ENCODE data around the gene PTMS. TPM values are rescaled to one million over a fixed set of nuclear protein-coding genes. Genes with fewer than 3 reads are reported as not detected.

PTMS gene
- total RNA-seq, 1 experiment from 2014 or later = 633 TPM

GRCh38 chr12:6751767-6752166 is 14.4 kb upstream of the PTMS start:
- peak overlapping the region; percentile 77 for H3K4me3 ChIP-seq
- CTCF ChIA-PET = interaction anchor here (0.6 to 3.6 kb wide), 6 partner anchors 15 to 237 kb away, joined by 3 to 83 read pairs (median 10); partner anchors contain the start of genes COPS7A, LAG3 and PTMS

GRCh38 chr12:6752167-6752920 is 13.8 kb upstream of the PTMS start:
- Histone ChIP-seq H3K9me3 (ENCODE audit: insufficient read depth, low read depth) (no peaks in the 10 kb centered on the region), H3K4me1 (replicated peaks; ENCODE audit: insufficient read depth) (peaks cover 16% of the 10 kb centered on the region), H3K4me2 (peak overlapping the region; percentile 80), H3K9me2 (ENCODE audit: insufficient read depth) (no peaks in the 10 kb centered on the region), H3F3A (ENCODE audit: insufficient read depth, low read depth) (peaks cover 13% of the 10 kb centered on the region; the same call in 1 of the 2 replicates), H3K36me3 (ENCODE audit: low read depth) (peaks cover 17% of the 10 kb centered on the region), H3K27ac (peak overlapping the region; percentile 83), H4K20me1 (ENCODE audit: insufficient read depth) (no peaks in the 10 kb centered on the region; the same call in 1 of the 2 replicates), H2AFZ (peak overlapping the region; percentile 89), H3K79me2 (ENCODE audit: low read depth) (peaks cover 26% of the 10 kb centered on the region), H3K27me3 (ENCODE audit: insufficient read depth, low read depth) (no peaks in the 10 kb centered on the region), H3K4me3 (peak overlapping the region; percentile 77)
- TSS peak; percentile 35 for BruUV-seq (replicated peaks)
- ChIA-PET POLR2A (ENCODE audit: unreplicated experiment) (interaction anchor here (0.5 to 2.8 kb wide), 13 partner anchors 12 to 1017 kb away, joined by 3 to 63 read pairs (median 4); partner anchors contain the start of genes COPS7A, PTMS, RNU7-1 and ZNF384), CTCF (interaction anchor here (0.5 to 3.6 kb wide), 17 partner anchors 14 to 238 kb away, joined by 3 to 83 read pairs (median 5); partner anchors contain the start of genes CD4, COPS7A, GPR162 and LAG3)
- intact Hi-C loops (cut with micrococcal nuclease; ENCODE audit: unreplicated experiment) = loop anchor here (2.0 to 5.0 kb wide), 2 partner anchors 64 to 190 kb away; partner anchors contain the start of genes C12orf57, RNU7-1 and ZNF384
- TF ChIP-seq, protein P1, sequence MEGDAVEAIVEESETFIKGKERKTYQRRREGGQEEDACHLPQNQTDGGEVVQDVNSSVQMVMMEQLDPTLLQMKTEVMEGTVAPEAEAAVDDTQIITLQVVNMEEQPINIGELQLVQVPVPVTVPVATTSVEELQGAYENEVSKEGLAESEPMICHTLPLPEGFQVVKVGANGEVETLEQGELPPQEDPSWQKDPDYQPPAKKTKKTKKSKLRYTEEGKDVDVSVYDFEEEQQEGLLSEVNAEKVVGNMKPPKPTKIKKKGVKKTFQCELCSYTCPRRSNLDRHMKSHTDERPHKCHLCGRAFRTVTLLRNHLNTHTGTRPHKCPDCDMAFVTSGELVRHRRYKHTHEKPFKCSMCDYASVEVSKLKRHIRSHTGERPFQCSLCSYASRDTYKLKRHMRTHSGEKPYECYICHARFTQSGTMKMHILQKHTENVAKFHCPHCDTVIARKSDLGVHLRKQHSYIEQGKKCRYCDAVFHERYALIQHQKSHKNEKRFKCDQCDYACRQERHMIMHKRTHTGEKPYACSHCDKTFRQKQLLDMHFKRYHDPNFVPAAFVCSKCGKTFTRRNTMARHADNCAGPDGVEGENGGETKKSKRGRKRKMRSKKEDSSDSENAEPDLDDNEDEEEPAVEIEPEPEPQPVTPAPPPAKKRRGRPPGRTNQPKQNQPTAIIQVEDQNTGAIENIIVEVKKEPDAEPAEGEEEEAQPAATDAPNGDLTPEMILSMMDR (conservative IDR thresholded peaks at IDR 0.05) = no peak; the same call in 1 of the 2 replicates
- TF ChIP-seq EZH2 (IDR thresholded peaks at IDR 0.05; ENCODE audit: low read depth) = no peak
- no peak for DNase-seq

More at GRCh38 chr12:6751767-6752166, 14.4 kb upstream of the PTMS start:
- TF ChIP-seq, protein P1 (conservative IDR thresholded peaks at IDR 0.05) = no peak
- no peak for TF ChIP-seq EZH2 (IDR thresholded peaks at IDR 0.05; ENCODE audit: low read depth)
- no peaks in the 10 kb centered on the region for H3K9me3 ChIP-seq (ENCODE audit: insufficient read depth, low read depth)
- peaks cover 17% of the 10 kb centered on the region for H3K36me3 ChIP-seq (ENCODE audit: low read depth)
- peaks cover 26% of the 10 kb centered on the region for H3K79me2 ChIP-seq (ENCODE audit: low read depth)
- intact Hi-C loops (cut with micrococcal nuclease; ENCODE audit: unreplicated experiment) = loop anchor here (2.0 to 5.0 kb wide), 2 partner anchors 63 to 191 kb away; partner anchors contain the start of genes C12orf57, RNU7-1 and ZNF384
- peaks cover 15% of the 10 kb centered on the region; the same call in 1 of the 2 replicates for H3F3A ChIP-seq (ENCODE audit: insufficient read depth, low read depth)
- H3K27ac ChIP-seq = no peak overlapping the region
- BruUV-seq (replicated peaks) = no TSS peak
- no peaks in the 10 kb centered on the region for H3K27me3 ChIP-seq (ENCODE audit: insufficient read depth, low read depth)
- H2AFZ ChIP-seq = no peak overlapping the region
- no peak for DNase-seq
- no peaks in the 10 kb centered on the region; the same call in 1 of the 2 replicates for H4K20me1 ChIP-seq (ENCODE audit: insufficient read depth)
- H3K4me2 ChIP-seq = peak overlapping the region; percentile 80
- POLR2A ChIA-PET (ENCODE audit: unreplicated experiment) = interaction anchor here (0.6 to 2.8 kb wide), 4 partner anchors 14 to 642 kb away, joined by 3 to 63 read pairs (median 32); partner anchors contain the start of genes COPS7A, PTMS and ZNF384
- peaks cover 16% of the 10 kb centered on the region for H3K4me1 ChIP-seq (replicated peaks; ENCODE audit: insufficient read depth)
- no peaks in the 10 kb centered on the region for H3K9me2 ChIP-seq (ENCODE audit: insufficient read depth)

Data from PC-9 (cell line).